HPDE6-E6E7 (cell line): ENCODE data around the gene LAMB4.
"Not testable (repeated sequence)": the region's sequence is repeated elsewhere in the genome, so short reads cannot be mapped to it uniquely, and the experiment has no call there.

Experiments
- DNase-seq: peaks from one replicate; pipeline ENCODE4 v3.0.0; 2011; ENCODE audit warnings: missing footprints; ENCODE audit errors: extremely low spot score

The LAMB4 gene

DNA sequence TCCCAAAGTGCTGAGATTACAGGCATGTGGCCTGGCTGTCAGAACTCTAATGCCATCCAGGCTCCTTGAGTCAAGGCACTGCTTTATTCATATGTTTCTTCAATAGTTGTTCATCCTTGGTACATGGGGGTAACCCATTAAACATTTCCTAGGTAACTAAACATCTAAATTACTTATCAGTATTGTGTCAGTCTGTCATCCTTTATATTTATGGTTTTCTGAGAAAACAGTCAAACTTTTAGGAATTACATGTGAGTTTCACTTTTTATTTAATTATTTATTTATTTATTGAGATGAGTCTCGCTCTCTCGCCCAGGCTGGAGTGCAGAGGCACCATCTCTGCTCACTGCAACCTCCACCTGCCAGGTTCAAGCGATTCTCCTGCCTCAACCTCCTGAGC, 81.7 kb downstream of the LAMB4 start:
- DNase-seq, result no peak

DNA sequence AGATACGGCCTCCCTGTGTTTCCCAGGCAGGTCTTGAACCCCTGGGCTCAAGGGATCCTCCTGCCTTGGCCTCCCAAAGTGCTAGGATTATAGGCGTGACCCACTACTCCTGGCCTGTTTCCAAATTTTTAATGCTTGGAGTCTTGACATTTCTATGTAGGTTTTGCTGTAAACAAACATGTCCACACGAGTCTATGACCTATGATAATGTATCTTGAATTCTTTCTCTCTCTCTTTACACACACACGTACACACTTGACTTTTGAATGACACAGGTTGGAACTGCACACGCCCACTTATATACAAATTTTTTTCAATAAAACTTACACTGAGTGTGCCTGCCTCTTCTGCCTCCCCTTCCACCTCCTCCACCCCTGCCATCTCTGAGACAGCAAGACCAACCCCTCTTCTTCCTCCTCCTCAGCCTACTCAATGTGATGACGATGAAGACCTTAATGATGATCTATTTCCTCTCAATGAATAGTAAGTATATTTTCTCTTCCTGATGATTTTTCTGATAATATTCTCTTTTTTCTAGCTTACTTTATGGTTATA, 83.1 kb downstream of the LAMB4 start:
- no peak for DNase-seq

DNA sequence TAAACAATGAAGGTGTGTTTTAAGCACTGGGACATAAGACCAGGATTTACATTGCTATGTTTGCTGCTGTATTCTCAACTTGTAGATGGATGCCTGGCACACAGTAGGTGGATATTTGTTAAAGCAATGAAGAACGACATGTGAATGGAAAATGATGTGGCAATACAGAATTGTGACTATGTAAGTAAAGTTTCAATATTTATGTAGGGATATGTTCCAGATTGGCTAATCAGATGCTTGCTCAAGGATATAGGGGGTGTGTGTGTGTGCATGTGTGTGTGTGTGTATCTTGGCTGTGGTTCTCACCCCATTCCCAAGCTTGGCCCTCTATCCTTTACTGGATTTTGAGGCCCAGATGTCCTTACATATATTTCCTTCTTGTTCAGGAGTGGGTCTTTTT, 84.5 kb downstream of the LAMB4 start:
- DNase-seq, result no peak

DNA sequence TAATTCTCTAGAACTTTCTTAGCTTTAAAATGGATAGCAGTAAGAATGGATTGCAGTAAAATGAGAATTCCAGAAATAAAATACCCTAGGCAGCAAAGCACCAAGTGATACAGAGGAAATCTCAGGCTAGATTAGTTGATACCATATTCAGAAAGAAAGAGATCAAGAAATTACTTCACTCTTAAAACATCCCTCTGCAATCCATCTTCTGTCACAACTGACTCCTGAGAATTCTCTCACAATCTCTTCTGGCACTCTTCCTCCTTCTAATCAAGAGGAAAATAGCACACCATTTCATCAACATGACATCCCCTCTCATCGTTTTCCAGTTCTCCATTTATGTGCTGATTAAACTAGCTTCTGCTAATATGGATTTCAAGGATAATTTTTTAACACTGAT, 85.0 kb downstream of the LAMB4 start:
- no peak for DNase-seq

DNA sequence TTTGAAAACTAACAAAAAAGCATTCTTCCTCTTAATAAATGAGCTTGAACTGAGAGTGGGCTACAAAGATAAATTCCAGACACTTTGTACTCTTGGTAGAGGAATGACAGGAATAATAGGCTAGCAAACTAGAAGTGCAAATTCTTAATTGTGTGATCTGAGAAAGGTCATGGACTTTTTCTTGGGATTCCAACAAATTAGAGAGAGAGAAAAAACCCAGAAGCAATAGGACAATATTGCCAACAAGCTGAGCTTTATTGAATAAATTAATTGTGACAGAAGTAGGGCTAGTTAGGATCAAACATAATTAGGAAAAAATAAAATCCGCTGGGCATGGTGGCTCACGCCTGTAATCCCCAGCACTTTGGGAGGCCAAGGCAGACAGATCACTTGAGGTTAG, 85.8 kb downstream of the LAMB4 start:
- no peak for DNase-seq

DNA sequence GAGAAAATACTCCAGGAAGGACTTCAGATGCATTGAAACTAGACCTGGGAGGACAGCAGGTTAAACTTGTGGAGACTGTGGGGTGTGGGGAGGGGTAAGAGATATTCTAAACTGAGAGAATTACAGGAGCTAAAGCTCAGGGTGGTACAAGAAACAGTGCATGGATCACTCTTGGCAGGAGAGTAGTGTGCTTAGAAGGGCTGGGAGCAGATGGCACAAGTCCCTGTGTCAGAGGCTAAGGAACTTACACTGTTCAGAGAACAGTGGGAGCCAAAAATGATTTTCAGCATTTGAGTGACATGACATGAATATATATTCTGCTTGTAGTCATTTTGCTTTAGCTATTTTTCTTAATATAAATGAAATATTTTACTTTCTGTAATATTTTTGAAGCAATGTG, 91.2 kb downstream of the LAMB4 start:
- no peak for DNase-seq

DNA sequence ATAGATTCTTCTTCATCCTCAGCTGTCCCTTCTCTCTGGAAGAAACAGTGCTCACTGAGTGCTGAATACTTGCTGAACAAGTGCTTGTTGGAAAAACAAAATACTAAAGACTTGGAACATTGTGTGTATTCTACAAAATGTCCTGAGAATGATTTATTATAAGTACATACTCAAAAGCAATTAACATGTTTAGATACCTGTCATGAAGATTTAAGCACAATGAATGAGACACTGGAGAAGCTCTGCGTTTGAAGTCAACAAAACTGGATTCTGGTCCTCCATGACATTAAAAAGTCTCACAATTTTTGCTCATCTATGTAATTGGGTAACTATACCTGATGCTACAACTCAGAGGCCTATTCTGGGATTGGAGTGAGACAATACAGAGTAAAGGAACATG, 92.4 kb downstream of the LAMB4 start:
- DNase-seq, result no peak

DNA sequence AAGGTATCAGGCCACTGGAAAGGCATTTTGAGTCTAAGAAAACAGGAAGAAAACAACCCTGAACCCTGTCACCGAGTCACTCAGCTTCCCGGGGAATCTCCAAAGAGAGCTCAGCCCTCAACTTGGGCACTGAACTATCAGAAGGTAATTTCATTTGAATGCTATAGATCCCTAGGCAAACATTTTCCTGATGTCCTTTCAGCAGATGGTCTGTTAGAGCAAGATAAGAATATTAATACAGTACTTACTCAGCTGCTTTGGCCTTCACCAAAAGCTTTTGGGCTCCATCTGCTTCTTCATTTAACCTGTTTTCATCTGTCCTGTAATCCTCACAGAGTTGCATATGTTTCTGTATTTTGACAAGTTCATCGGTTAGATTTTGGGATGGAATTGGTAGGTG, 93.0 kb downstream of the LAMB4 start:
- no peak for DNase-seq

DNA sequence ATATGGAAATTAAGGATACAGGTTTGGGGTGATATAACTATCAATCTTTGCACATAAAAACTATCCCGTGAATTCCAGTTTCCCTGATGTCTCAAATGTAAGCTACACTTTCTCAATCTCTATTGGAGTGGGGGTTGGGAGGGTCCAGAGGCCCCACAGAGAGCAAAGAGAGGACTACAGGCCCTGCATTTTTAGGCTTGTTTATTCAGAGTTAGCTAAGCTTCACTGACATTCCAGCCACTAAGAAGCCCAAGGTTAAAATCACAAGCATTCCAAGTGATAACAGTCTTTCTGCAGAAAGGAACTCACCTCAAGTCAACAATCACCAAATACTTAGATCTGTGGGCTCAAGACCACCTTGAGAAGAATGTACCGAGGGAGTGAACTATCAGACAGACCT, 95.6 kb downstream of the LAMB4 start:
- DNase-seq, result no peak

DNA sequence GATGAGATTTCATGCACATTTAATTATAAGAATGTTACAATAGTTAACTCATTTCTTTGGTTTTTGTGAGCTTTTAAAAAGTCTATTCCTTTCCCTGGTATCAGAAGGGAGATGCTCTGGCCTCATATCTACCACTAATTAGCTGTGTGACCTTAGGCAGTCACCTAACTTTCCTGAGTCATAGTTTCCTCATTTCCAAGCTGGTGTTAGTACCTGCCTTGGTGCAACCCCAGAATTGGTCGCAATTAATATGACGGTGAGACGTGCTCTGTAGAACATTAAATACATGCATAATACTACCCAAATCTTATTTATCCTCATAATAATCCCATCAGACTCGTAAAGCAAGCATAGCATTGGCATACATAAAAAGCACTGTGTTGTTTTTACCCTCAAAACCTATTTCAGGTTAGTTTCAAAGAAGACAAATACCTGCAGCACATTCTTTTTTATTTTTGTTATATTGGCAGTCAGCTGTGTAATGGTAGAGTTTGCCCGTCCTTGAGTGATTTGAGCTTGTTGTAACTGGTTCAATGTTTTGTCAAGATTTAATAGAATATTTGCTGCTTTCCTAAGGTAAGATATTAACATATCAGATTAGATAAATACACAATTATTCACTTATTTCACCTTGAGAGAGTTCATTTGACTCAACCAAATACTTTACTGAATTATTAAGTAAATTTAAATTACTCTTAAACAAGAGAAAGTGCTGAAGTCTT, 96.2 kb downstream of the LAMB4 start:
- DNase-seq, result no peak

DNA sequence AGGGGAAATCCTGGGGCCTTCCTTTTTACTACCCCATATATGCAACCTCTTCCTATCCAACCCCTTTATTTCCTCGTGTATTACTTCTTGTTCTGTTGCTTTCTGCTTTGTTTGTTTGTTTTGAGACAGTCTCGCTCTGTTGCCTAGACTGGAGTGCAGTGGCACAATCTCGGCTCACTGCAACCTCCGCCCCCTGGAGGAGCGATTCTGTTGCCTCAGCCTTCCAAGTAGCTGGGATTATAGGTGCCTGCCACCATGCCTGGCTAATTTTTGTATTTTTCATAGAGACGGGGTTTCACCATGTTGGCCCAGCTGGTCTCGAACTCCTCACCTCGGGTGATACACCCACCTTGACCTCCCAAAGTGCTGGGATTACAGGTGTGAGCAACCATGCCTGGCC, 96.9 kb downstream of the LAMB4 start:
- DNase-seq, result not testable (repeated sequence)

DNA sequence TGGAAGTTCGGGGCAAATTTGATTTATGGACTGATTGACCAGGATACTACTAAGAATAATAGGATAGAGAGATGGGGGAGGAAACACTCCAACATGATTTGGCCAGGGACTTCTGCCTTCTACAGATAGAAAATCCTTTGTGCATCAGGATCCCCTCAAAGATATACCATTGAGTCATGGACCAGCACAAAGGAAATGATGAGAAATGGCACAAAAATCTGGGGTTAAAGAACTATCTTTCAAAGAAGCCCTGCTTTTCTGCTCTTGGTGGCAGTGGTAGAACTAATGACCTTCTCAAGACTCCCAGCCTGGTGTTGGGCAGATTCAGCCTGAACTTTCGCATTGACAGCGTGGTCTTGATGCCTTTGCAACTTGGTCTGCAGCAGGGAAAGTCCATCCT, 99.6 kb downstream of the LAMB4 start:
- no peak for DNase-seq

DNA sequence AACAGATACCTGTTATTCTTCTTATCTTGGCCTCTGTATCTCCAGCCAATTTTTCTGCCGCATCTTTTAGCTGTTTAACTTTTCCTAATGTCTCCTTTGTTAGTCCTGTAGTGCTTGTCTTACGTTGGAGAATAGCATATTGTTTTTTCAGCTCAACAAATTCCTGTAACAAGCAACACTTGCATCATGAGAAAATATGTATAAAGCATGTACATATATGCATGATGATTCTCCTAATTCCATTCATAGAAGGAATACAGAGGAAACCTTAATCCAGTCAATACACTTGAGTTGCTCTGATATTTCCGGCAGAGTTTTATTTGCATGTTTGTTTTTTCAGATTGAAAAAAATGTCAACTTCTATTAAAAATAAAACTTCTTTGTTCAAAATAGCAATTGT, 101.1 kb downstream of the LAMB4 start:
- no peak for DNase-seq

DNA sequence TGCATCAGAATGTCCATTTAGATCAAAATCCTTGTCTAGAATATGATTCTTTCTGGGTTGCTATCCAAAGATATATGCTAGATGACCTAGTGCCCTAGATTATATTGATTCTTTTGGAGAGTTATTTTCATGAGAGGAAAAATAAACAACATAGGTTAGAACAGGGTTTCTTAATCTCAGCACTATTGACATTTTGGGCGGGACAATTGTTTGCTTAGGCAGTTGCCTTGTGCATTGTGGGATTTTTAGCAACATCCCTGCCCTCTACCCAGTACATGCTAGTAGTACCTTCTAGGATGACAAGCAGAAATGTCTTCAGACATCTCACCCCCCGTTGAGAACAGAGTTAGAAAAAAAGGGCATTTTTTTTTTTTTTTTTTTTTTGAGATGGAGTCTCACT, 102.0 kb downstream of the LAMB4 start:
- DNase-seq, result no peak

DNA sequence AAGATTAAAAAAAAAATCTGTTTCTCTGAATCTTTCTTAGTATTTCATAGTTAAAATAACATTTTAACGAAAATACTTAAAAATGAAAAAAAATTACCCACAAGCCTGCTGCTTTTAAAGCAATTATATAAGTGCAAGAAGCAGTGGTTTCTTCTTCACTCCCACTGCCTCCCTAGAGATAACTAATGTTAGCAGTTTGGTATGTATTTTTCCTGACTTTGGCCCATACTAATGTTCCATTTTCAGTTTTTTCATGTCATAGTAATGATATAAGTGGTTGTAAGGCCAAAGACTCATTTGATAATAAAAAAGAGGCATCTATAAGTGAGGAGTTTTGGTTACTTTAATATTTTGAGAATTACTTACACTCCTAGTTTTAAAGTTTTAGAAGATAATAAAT, 102.9 kb downstream of the LAMB4 start:
- DNase-seq, result no peak

DNA sequence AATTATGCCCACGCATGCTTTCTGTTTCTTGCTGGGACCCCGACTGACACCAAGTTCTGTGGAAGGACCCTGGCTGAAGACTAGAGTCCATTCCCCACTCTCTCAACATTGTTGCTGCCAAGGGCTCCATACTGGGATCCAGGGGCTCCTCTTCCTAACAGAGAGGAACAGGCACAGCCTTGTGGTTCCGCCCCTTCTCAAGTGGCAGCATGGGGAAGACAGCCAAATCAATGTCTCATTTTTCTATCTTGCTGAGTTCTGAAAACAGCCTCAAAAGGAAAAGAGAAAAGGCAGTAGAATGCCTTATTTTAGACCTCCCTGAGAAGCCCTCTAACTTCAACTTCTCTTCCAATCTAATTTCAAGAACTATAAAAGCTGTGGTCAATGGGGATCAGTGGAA, 103.5 kb downstream of the LAMB4 start:
- DNase-seq, result no peak

DNA sequence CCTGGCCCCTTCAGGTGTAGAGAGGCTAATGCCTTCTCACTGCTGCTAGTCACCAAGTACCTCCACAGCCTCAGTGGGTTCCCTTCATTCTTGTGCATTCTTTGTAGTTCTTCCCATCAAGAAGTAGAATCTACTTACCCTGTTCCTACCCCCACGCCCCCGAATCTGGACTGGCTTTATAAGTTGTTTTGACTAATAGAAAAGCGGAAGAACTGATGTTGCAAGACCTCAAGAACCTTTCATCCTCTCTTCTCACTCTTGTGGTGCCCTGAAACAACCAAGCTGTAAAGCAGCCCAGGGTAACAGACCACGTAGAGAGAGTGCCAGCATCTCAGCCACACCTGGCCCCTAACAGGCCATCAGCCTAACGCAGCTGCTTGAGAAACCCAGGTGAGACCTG, 104.0 kb downstream of the LAMB4 start:
- DNase-seq, result no peak

DNA sequence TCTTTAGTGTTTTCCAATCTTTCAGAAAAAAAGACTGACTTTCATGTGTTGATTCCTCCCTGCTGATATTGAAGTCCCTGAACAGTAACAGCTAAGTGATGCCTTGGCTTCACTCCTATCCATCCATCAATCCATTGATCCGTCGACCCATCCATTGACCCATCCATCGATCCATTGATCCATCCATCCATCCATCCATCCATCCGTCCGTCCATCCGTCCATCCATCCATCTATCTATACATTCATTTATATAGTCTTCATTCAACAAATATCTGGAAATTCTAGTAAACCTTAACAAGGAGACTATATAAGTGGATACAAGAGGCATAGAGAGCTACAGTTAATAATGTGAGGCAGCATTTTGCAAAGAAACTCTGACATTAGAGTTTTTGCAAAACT, 105.6 kb downstream of the LAMB4 start:
- no peak for DNase-seq

DNA sequence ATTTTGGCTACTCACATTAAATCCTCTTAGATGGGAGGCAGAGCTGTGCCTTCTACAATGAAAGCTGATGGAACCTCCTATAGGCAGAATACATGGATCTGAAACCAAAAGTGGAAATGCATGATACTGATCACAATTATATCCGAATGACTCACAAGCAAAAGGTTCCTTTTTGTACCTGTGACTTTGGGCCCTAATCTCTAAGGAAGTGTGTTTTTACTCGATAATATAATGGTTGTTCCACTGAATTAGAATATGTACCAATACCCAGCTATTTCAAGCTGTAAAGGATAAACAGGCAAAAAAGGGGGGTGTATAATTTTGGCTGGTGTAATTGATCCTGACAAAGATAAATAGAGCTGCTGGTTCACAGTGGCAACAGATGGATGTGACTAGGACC, 109.6 kb downstream of the LAMB4 start:
- no peak for DNase-seq

DNA sequence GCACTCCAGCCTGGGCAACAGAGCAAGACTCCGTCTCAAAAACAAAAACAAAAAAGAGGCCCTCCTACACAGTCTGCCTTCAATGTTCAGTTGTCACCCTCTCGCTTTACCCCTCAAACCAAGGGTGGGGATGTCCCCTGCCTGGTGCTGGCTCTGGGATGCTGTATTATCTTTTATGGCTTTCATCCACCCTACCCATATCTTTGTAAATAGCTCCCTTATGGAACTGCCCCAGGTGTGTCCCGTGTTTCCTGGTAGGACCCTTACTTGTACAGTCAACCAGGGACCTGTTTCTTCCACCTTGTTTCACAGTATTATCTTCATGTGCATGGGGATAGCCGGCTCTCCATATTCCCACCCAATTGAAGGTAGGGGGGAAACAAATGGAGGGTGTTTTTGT, 111.5 kb downstream of the LAMB4 start:
- no peak for DNase-seq

DNA sequence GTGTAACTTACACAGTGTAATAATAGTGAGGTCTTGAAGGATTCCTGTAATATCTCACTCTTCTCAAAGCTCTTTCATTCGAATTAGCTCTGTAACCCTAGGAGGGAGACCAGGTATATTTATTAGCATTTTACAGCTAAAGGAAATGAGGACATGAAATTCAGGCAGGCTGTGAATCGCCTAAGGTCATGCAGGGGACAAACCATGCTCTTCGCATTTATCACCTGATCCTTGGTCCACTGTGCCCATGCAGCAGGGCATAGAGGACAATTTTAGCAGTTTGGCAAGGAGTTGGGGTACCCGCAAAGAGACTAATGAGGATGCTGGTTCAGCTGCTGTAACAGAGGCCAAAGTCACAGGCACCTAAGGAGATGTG, 112.4 kb downstream of the LAMB4 start:
- DNase-seq, result no peak

DNA sequence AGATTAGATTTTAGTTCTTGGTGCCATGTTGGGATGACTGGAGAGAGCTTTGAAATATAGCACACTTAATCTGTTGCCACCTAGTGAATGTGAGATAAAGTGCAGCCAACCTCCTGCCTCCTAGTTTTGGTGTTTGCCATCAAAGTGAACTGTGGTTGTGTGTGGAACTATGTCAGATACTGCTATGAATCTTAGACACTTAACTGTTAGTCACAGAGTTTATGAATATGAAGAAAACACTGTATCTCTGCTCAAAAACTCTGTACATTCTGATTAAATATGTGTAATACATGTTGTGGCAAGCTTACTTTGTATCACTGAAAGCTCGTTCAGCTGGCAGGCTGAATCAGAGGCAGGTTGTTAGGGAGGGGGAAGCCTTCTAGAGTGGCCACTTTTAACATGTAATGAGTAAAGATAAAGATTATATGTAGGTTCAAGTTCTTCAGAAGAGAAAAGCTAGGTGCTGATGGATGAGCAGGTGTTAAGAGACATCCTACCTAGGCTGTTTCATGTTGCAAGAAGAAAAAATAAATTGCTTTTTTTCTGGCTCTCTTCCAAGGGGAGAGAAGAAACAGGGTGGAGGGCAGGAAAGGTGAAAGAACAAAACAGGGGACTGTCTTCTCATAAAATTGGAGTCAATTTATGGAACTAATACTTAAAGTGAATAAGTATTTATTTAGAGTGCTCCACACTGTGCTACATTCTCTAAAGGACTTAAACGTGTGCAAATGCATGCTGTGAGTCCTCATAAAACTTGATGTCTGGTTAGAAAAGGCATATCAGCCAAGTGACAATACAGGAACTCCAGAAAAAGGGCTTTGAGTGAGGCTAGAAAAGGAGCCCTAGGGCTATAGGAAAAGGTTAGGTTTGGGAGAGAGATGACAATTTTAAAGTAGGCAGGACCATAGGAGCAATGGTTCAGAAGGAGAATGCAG, 113.1 kb downstream of the LAMB4 start:
- DNase-seq, result no peak

DNA sequence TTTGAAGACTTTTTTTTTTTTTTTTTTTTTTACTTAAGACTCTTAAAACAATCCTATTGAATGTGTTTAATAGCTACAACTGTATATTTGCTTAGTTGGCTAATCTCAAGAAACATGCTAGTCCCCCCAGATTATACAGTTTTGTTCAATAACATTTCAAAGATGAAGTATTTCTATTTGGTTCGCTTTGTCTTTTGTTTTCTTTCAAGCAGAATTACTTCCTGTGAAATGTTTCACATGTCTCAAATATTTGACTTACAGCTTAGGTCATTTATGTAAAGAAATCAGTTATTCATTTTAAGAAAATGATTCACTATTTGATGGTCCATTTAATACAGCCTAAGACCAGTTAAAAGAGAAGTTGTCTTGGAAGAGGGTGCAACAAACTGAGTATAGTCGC, 114.4 kb downstream of the LAMB4 start:
- DNase-seq, result no peak
